ENCODE data around the gene PLOD1. TPM values are rescaled to one million over a fixed set of nuclear protein-coding genes. Genes with fewer than 3 reads are reported as not detected.

Gene PLOD1
- total and polyA plus RNA-seq, 12 donors, result 27.3 to 102 (median 48.5) TPM

- no peak overlapping the region for H3K4me3 ChIP-seq
- no peak overlapping the region for H3K27ac ChIP-seq
- 93 to 96% methylated on average over 12 of the region's 12 CpGs for WGBS, 2 donors
- H3K27me3 ChIP-seq, result no peaks in the 10 kb centered on the region
- intact Hi-C loops (cut with DNase I), result no loop called here
- DNase-seq (no peak), ATAC-seq (no peak)
- TF ChIP-seq CTCF (IDR thresholded peaks at IDR 0.05), result no peak
- H3K36me3 ChIP-seq, result peaks cover 0 to 100% (median 52%) of the 10 kb centered on the region in 9 donors
- H3K4me1 ChIP-seq, result peaks cover 0 to 17% (median 0%) of the 10 kb centered on the region in 9 donors
- H3K9me3 ChIP-seq, result no peaks in the 10 kb centered on the region
Measured at GRCh38 chr1:11957897-11958296, 23.4 kb downstream of the PLOD1 start.

GRCh38 chr1:11960276-11960675, 25.8 kb downstream of the PLOD1 start:
- Histone ChIP-seq H3K4me3 (no peak overlapping the region), H3K36me3 (peaks cover 0 to 100% (median 58%) of the 10 kb centered on the region in 9 donors), H3K27ac (peak overlapping the region in 3 of 10 donors; percentile 0 to 82 (median 16)), H3K27me3 (no peaks in the 10 kb centered on the region), H3K9me3 (no peaks in the 10 kb centered on the region), H3K4me1 (peaks cover 0 to 17% (median 0%) of the 10 kb centered on the region in 9 donors)
- 95 to 96% methylated on average over 5 of the region's 5 CpGs for WGBS, 2 donors
- ATAC-seq (no peak), DNase-seq (no peak)
- TF ChIP-seq CTCF (IDR thresholded peaks at IDR 0.05), result no peak
- intact Hi-C loops (cut with DNase I), result loop anchor here in 5 of 10 donors (5.0 to 10.0 kb wide), 4 partner anchors 45 to 1098 kb away; partner anchors contain the start of gene NPPA (in 1 of the 5)

- peaks cover 0 to 100% (median 58%) of the 10 kb centered on the region in 9 donors for H3K36me3 ChIP-seq
- H3K4me1 ChIP-seq, result peaks cover 0 to 17% (median 0%) of the 10 kb centered on the region in 9 donors
- H3K4me3 ChIP-seq, result no peak overlapping the region
- TF ChIP-seq CTCF (IDR thresholded peaks at IDR 0.05), result no peak
- DNase-seq (no peak), ATAC-seq (peak in 5 of 8 donors; percentile 31 to 63 (median 43))
- H3K27ac ChIP-seq, result peak overlapping the region in 3 of 10 donors; percentile 0 to 82 (median 36)
- intact Hi-C loops (cut with DNase I), result loop anchor here in 5 of 10 donors (5.0 to 10.0 kb wide), 4 partner anchors 46 to 1098 kb away; partner anchors contain the start of gene NPPA (in 1 of the 5)
- WGBS, 2 donors, result 83 to 84% methylated on average over 6 of the region's 6 CpGs
- no peaks in the 10 kb centered on the region for H3K27me3 ChIP-seq
- no peaks in the 10 kb centered on the region for H3K9me3 ChIP-seq
Measured at GRCh38 chr1:11960715-11961114, 26.2 kb downstream of the PLOD1 start.

- H3K36me3 ChIP-seq, result peaks cover 0 to 100% (median 59%) of the 10 kb centered on the region in 9 donors
- no peak for ATAC-seq
- peak overlapping the region in 2 of 10 donors; percentile 36 to 82 for H3K27ac ChIP-seq
- no peaks in the 10 kb centered on the region for H3K27me3 ChIP-seq
- H3K4me1 ChIP-seq, result peaks cover 0 to 17% (median 0%) of the 10 kb centered on the region in 9 donors
- no peak overlapping the region for H3K4me3 ChIP-seq
- 71 to 74% methylated on average over 4 of the region's 4 CpGs for WGBS, 2 donors
- DNase-seq, result no peak
- no peaks in the 10 kb centered on the region for H3K9me3 ChIP-seq
- no peak for TF ChIP-seq CTCF (IDR thresholded peaks at IDR 0.05)
- intact Hi-C loops (cut with DNase I), result loop anchor here in 5 of 10 donors (5.0 to 10.0 kb wide), 4 partner anchors 46 to 1099 kb away; partner anchors contain the start of gene NPPA (in 1 of the 5)
Measured at GRCh38 chr1:11961230-11961629, 26.7 kb downstream of the PLOD1 start.
